GM18951 (cell line): ENCODE results near the gene SRMS.

Experiments used
- POLR2A ChIP-seq: IDR thresholded peaks from 4 replicates; pipeline ENCODE4 v1.6.1; 2011; ENCODE audit warnings: mild to moderate bottlenecking; ENCODE audit not compliant: insufficient read length, insufficient read depth; ENCODE audit errors: extremely low read depth
- in situ Hi-C: fragments of 300-500 bp; cut with MboI; formaldehyde crosslinking; loops from one replicate; pipeline ENCODE4 v1.12.0; 2022; ENCODE audit warnings: low sequenced_read_pairs, mixed read lengths, inconsistent platforms; ENCODE audit not compliant: unreplicated experiment

Gene SRMS

DNA sequence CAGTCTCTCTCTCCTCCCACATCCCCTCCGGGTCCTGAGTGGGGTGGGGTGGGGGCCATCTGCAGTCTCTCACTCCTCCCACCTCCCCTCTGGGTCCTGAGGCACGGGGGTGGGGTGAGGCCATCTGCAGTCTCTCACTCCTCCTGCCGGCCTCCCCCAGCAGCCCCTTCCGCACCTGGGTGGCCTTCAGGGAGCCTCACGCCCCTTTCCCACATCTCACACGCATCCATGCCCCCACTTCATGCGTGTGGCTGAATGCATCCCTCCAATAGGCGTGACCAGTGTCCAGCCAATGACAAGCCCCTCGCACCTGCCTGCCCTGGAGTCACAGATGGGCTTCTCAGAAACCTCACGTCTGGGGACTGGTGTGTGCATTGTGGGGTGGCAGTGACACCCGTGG, 993 bp upstream of the SRMS start:
- in situ Hi-C loops = no loop called here
- no peak for TF ChIP-seq POLR2A

GRCh38 chr20:63546956-63547724, 409 bp downstream of the SRMS start:
- in situ Hi-C loops = no loop called here

DNA sequence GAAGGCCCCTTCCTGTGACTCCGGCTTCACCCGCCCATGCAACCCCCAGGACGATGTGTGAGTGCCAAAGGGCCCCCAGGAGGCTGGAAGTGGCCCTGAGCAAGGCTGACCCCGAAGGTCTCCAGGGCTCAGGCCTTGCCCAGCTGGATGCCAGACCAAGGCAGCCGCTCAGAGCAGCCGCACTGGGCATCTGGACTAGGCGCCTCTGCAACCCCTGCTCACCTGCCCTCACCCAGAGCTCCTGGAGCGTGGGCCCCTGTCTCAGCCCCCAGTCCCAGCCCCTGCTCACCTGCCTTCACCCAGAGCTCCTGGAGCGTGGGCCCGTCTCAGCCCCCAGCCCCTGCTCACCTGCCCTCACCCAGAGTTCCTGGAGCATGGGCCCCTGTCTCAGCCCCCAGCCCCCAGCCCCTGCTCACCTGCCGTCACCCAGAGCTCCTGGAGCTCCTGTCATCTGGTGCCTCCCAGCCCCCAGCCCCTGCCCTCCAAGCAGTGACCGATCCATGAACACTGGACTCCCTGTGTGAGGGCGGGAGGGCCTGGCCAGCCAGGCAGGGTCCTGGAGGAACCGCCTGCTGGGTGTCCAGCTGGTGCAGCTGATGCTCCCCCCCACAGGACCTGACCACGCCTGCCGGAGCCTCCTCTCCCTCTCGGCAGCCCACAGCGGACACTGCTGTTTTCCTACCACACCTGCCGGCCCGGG, 1.1 kb downstream of the SRMS start:
- in situ Hi-C loops = no loop called here
- no peak for TF ChIP-seq POLR2A

More at GRCh38 chr20:63546956-63547724, 409 bp downstream of the SRMS start:
- no peak for TF ChIP-seq POLR2A

- no peak for TF ChIP-seq POLR2A
- in situ Hi-C loops = no loop called here
Observed at GRCh38 chr20:63545814-63546213, 1.7 kb downstream of the SRMS start.

- in situ Hi-C loops = no loop called here
- TF ChIP-seq POLR2A = no peak
Observed at GRCh38 chr20:63544958-63545516, 2.5 kb downstream of the SRMS start.

DNA sequence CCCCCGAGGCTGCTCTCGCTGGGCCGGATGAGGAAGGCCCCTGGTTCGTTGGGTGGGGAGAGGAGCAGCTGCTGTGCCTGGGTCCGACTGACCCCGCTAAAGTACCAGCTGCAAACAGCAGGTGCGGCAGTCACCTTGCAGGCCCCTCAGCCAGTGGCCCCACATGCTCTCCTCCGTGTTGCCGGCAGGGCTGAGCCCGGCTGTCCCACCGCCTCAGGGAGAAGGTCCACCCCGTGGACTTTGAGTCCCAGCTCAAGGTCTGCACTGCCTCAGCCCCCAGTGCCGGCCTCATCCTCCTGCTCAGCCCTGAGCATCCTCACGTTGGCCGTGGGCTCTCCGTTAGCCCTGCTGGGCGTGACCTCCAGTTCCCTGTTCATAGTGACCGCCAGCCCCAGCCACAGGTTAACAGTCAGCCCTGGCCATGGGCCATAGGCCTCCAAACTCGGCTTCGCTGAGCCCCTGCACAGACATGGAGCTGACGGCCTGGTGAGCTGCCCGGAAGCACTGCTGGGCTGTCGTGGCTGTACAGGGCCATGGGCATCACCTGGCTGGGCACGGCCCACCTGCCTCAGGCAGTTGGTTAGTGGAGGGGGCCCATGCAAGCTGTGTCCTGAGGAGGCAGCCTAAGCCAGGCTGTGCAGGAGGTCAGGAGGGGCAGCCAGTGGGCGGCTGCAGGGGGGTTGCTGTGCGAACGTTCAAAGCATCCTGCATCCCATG, 3.1 kb downstream of the SRMS start:
- in situ Hi-C loops = no loop called here

GRCh38 chr20:63543733-63544132, 3.8 kb downstream of the SRMS start:
- TF ChIP-seq POLR2A = no peak
- in situ Hi-C loops = no loop called here

More for the DNA sequence above, 3.1 kb downstream of the SRMS start:
- no peak for TF ChIP-seq POLR2A

DNA sequence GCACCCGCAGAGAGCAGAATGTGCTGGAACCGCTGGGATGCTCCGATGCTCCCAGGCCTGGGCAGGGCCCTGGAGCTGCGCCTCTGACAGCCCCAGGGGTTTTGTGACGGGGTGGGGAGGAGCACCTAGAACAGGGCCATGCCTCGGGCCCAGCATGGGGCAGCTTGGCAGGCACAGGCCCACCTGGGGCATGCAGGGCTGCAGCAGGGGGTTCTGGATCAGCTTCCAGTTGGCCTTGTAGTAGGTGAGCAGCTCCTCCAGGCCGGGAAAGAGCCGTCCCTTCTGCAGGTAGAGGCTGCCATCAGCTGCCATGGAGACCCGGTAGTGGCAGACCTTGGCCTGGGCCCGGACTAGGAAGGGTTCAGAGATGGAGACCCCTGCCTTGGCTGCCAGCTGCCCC, 4.4 kb downstream of the SRMS start:
- in situ Hi-C loops = no loop called here
- no peak for TF ChIP-seq POLR2A

- no peak for TF ChIP-seq POLR2A
- in situ Hi-C loops = no loop called here
Observed at GRCh38 chr20:63542696-63543095, 4.9 kb downstream of the SRMS start.

DNA sequence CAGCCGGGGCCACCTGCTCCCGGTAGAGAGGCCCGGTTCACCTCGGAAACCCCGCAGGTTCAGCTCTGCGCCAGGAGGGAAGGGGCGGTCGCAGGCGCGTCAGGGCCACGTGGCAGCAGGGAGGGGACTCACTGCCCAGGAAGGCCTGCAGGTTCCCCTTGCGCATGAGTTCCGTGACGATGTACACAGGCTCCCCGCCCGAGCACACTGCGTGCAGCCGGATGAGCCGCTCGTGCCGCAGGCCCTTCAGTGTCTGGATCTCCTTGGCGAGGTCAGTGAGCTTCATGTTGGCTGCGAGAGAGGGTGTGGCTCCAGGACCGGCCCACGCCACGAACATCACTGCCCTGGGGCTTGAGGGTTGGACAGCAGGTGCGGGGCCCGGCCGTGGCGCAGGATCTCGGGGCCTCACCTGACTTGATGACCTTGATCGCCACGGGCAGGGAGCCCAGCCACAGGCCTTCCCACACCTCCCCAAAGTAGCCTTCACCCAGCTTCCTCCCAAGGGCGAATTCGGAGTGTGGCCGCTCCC, 5.5 kb downstream of the SRMS start:
- in situ Hi-C loops = no loop called here
- TF ChIP-seq POLR2A = no peak

DNA sequence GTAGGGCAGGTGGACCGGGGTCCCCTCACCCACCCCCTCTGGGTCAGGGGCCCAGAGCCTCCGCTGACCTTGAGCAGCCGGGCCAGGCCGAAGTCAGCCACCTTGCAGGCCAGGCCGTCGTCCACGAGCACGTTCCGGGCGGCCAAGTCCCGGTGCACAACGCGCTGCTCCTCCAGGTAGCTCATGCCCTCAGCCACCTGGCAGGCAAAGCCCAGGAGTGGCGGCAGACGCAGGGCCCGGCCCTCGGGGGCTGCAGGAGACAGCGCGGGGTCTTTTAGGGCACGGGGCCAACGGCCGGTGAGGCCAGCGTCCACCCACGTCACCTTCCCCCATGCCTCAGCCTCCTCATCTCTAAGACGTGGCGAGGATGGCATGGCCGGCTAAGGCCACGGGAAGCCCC, 6.2 kb downstream of the SRMS start:
- in situ Hi-C loops = no loop called here
- TF ChIP-seq POLR2A = no peak

DNA sequence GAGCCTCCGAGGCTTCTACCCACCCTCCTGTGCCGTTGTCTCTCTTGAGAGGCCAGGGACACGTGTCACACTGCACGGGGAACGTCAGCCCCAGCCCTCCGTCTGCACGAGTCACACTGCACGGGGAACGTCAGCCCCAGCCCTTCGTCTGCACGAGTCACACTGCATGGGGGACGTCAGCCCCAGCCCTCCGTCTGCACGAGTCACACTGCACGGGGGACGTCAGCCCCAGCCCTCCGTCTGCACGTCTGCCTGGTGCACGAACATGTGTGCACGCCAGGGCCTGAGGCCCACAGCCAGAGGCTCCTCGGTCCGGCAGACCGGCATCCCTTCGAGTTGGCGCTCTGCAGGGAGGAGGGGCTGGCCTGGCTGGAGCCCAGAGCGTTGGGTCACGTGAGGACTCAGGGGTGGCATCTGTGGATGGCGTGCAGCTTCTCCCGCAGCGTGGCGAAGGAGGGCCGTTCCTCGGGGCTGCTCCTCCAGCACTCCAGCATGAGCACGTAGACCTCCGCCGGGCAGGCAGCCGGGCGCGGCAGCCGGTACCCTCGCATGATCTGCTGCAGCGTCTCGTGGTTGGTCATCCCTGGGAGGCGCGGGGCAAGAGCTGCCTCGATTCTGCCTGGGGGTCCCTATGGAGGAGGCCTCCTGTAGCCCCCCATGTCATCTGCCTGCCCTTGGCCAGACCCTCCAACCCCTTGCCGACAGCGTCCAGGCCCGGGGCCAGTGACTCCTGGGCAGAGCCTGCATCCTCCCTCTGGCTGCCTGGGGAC, 6.9 kb downstream of the SRMS start:
- in situ Hi-C loops = no loop called here

More for the DNA sequence above, 6.9 kb downstream of the SRMS start:
- no peak for TF ChIP-seq POLR2A
